HL-60 (cell line): ENCODE results near the gene UGT3A2.

Experiments
- GABPA ChIP-seq: IDR thresholded peaks from 2 replicates; pipeline ENCODE4 v1.6.1; 2012; ENCODE audit warnings: low read depth
- REST ChIP-seq: IDR thresholded peaks from 2 replicates; pipeline ENCODE4 v1.6.1; 2012; ENCODE audit warnings: low read depth; ENCODE audit not compliant: insufficient replicate concordance

GRCh38 chr5:36045895-36046294, 20.8 kb downstream of the UGT3A2 start:
- TF ChIP-seq REST (no peak), GABPA (no peak)
